Measurements from ENCODE around the gene ZDHHC14. TPM values are rescaled to one million over a fixed set of nuclear protein-coding genes. Genes with fewer than 3 reads are reported as not detected.

Gene ZDHHC14
- total RNA-seq, 1 experiment from 2014 or later, result 1.7 TPM

GRCh38 chr6:157648561-157648960 is 267.6 kb downstream of the ZDHHC14 start:
- no peaks in the 10 kb centered on the region; a peak in 1 of 7 replicates for H3K36me3 Mint-ChIP-seq (ENCODE audit: insufficient read depth in 1 of 3, low read depth in 3 of 3)
- H3K18ac ChIP-seq (ENCODE audit: insufficient read length, low read depth, low read length), result peak overlapping the region; percentile 46
- H4K5ac ChIP-seq (ENCODE audit: insufficient read length, low read depth, low read length), result no peak overlapping the region
- H2BK15ac ChIP-seq (ENCODE audit: low read depth, low read length), result no peak overlapping the region
- no peak overlapping the region for H4K91ac ChIP-seq (ENCODE audit: insufficient read length, low read depth, low read length)
- no peak overlapping the region for H3K4me3 Mint-ChIP-seq
- H3K9me3 ChIP-seq (ENCODE audit: control insufficient read depth, low read depth, low read length), result no peaks in the 10 kb centered on the region
- no peak overlapping the region for H2AK5ac ChIP-seq (ENCODE audit: insufficient read length, low read length)
- H2BK5ac ChIP-seq (ENCODE audit: insufficient read length, low read length), result no peak overlapping the region
- no peaks in the 10 kb centered on the region for H3K27me3 ChIP-seq (ENCODE audit: insufficient read depth, low read length)
- H3K23me2 ChIP-seq (ENCODE audit: insufficient read length, low read depth, low read length, poor library complexity, severe bottlenecking), result no peaks in the 10 kb centered on the region
- no peak overlapping the region for H2BK20ac ChIP-seq (ENCODE audit: low read depth, low read length, poor library complexity, severe bottlenecking)
- H2BK120ac ChIP-seq (ENCODE audit: low read depth, low read length, poor library complexity, severe bottlenecking), result no peak overlapping the region
- H3K27ac ChIP-seq (ENCODE audit: insufficient read length, low read depth, low read length), result no peak overlapping the region
- H3K9ac ChIP-seq (ENCODE audit: extremely low read depth, insufficient read length, low read length), result no peak overlapping the region
- no peaks in the 10 kb centered on the region for H4K20me1 ChIP-seq (ENCODE audit: control insufficient read depth, insufficient read depth, insufficient read length)
- no peaks in the 10 kb centered on the region for H3K9me3 Mint-ChIP-seq
- no peak overlapping the region for H3T11ph ChIP-seq (ENCODE audit: low read length)
- H3K4me1 Mint-ChIP-seq, result peaks cover 9 to 19% of the 10 kb centered on the region in 2 experiments
- H2BK12ac ChIP-seq (ENCODE audit: insufficient read length, low read depth, low read length), result no peak overlapping the region
- no peak for DNase-seq
- peak overlapping the region in 2 of 3 experiments; percentile 40 to 53; a peak in 4 of 7 replicates for H3K27ac Mint-ChIP-seq
- H3K23ac ChIP-seq (ENCODE audit: insufficient read length, low read depth, low read length), result no peak overlapping the region
- no CpG with 5 or more reads among the region's 5 CpGs for WGBS (ENCODE audit: extremely low coverage, insufficient read length, low lambda C conversion rate)
- H3K79me2 ChIP-seq (ENCODE audit: insufficient read depth, low read length), result no peaks in the 10 kb centered on the region
- no peak for TF ChIP-seq CTCF (conservative IDR thresholded peaks at IDR 0.05)
- H3K4me1 ChIP-seq (ENCODE audit: insufficient read depth, low read length), result no peaks in the 10 kb centered on the region
- H3K56ac ChIP-seq (ENCODE audit: insufficient read length, low read depth, low read length), result no peak overlapping the region
- 0 out of 2 replicates have a peak, but pooled peaks cover 1% of the 10 kb centered on the region for H3K27me3 Mint-ChIP-seq (ENCODE audit: low read depth)
- no peak overlapping the region for H4K8ac ChIP-seq (replicated peaks; ENCODE audit: insufficient read length, low read depth, low read length)
- no peaks in the 10 kb centered on the region for H3K79me1 ChIP-seq (ENCODE audit: insufficient read depth, low read depth, low read length, poor library complexity, severe bottlenecking)
- no peak overlapping the region for H2AFZ ChIP-seq (ENCODE audit: low read length)
- H3K4me2 ChIP-seq (ENCODE audit: insufficient read depth, insufficient read length, low read length), result no peak overlapping the region
- H3K4ac ChIP-seq (ENCODE audit: low read depth, low read length), result no peak overlapping the region
- H3K14ac ChIP-seq (ENCODE audit: insufficient read depth, low read length), result no peak overlapping the region; the same call in 1 of the 2 replicates

Measured in H9 (cell line).